ENCODE data around the gene LRRIQ3.

- TF ChIP-seq CTCF (IDR thresholded peaks at IDR 0.05; ENCODE audit: extremely low read depth in 1 of 2, insufficient read depth in 1 of 2, low read depth in 1 of 2, low read length in 2 of 2) = no peak
- no peak for TF ChIP-seq EZH2 (IDR thresholded peaks at IDR 0.05; ENCODE audit: borderline replicate concordance, low read depth, low read length, severe bottlenecking)
- no peak for TF ChIP-seq POLR2AphosphoS5 (IDR thresholded peaks at IDR 0.05; ENCODE audit: insufficient read depth, low read depth, low read length)
- no peak for TF ChIP-seq POLR2A (IDR thresholded peaks at IDR 0.05; ENCODE audit: low read depth, low read length)
Observed at GRCh38 chr1:74091371-74091770, 106.6 kb downstream of the LRRIQ3 start.
